ENCODE results near the gene ZDHHC8. TPM values are rescaled to one million over a fixed set of nuclear protein-coding genes. Genes with fewer than 3 reads are reported as not detected.

The ZDHHC8 gene
- total RNA-seq, 1 experiment from 2014 or later = 89.3 TPM

GRCh38 chr22:20146777-20147176, 15.2 kb downstream of the ZDHHC8 start:
- ChIA-PET POLR2A (no interaction called here), RAD21 (ENCODE audit: low non-redundant PET in 1 of 2, low total read pairs in 2 of 2, uncharacterized antibody in 2 of 2, unreplicated experiment in 2 of 2) (no interaction called here), CTCF (no interaction called here)
- no peaks in the 10 kb centered on the region for H4K20me1 ChIP-seq (ENCODE audit: insufficient read depth)
- H3K27me3 ChIP-seq (ENCODE audit: insufficient read depth, low read length) = no peaks in the 10 kb centered on the region
- H3K9me3 ChIP-seq (ENCODE audit: control insufficient read depth in 1 of 2, insufficient read depth in 1 of 2, low read depth in 1 of 2, low read length in 2 of 2) = no peaks in the 10 kb centered on the region
- DNase-seq (ENCODE audit: low read depth, low spot score) = no peak
- no peaks in the 10 kb centered on the region for H3K79me2 ChIP-seq (ENCODE audit: insufficient read depth, low read length)
- H3K36me3 ChIP-seq (ENCODE audit: control insufficient read depth in 1 of 2, insufficient read depth in 2 of 2, low read length in 2 of 2) = no peaks in the 10 kb centered on the region; a peak in 1 of 4 replicates
- no peak overlapping the region for H3K27ac ChIP-seq (ENCODE audit: low read depth, low read length)
- no TSS peak for BruUV-seq (replicated peaks)
- no peaks in the 10 kb centered on the region for H3K9me2 ChIP-seq (ENCODE audit: insufficient read depth)
- H3K4me3 ChIP-seq (replicated peaks in 1 of 2; ENCODE audit: low read depth in 1 of 2, low read length in 2 of 2) = no peak overlapping the region
- no peak overlapping the region for H3K4me2 ChIP-seq (ENCODE audit: low read length)
- TF ChIP-seq SRF (IDR thresholded peaks at IDR 0.05; ENCODE audit: low read depth) (no peak), CEBPB (IDR thresholded peaks at IDR 0.05; ENCODE audit: low read depth) (no peak), ZFX (IDR thresholded peaks at IDR 0.05) (no peak), TCF7L2 (IDR thresholded peaks at IDR 0.05; ENCODE audit: borderline replicate concordance, extremely low read depth, insufficient read depth, insufficient read length) (no peak), REST (IDR thresholded peaks at IDR 0.05; ENCODE audit: low read depth) (no peak), RAD21 (IDR thresholded peaks at IDR 0.05; ENCODE audit: low read depth) (no peak), CBX3 (IDR thresholded peaks at IDR 0.05; ENCODE audit: low read depth) (no peak)
- TF ChIP-seq, protein P1, sequence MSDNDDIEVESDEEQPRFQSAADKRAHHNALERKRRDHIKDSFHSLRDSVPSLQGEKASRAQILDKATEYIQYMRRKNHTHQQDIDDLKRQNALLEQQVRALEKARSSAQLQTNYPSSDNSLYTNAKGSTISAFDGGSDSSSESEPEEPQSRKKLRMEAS (IDR thresholded peaks at IDR 0.05) = no peak
- TF ChIP-seq, protein P2, sequence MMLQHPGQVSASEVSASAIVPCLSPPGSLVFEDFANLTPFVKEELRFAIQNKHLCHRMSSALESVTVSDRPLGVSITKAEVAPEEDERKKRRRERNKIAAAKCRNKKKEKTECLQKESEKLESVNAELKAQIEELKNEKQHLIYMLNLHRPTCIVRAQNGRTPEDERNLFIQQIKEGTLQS (IDR thresholded peaks at IDR 0.05) = no peak
- no peak for ATAC-seq
- intact Hi-C loops (cut with micrococcal nuclease) = no loop called here
- no peak overlapping the region for H3K9ac ChIP-seq (ENCODE audit: low read length)
- no peaks in the 10 kb centered on the region for H3K4me1 ChIP-seq (ENCODE audit: control insufficient read depth in 1 of 2, insufficient read depth in 2 of 2, low read length in 2 of 2)
- no peak overlapping the region for H2AFZ ChIP-seq (ENCODE audit: low read depth, low read length, poor library complexity, severe bottlenecking)

Data from HCT116 (cell line).